ENCODE data around the gene STUM.
A peak's percentile ranks its signal among the peaks of the same experiment; 100 is the strongest.

Gene STUM

GRCh38 chr1:226627050-226627755, 78.6 kb downstream of the STUM start:
- Mint-ChIP-seq H3K9me3 (peaks cover 9% of the 10 kb centered on the region), H3K4me3 (no peak overlapping the region), H3K27me3 (no peaks in the 10 kb centered on the region), H3K27ac (peak overlapping the region; percentile 64), H3K36me3 (peaks cover 46% of the 10 kb centered on the region), H3K4me1 (peaks cover 52% of the 10 kb centered on the region)
- no peak for ATAC-seq

- Mint-ChIP-seq H3K27me3 (no peaks in the 10 kb centered on the region), H3K4me1 (peaks cover 61% of the 10 kb centered on the region), H3K27ac (peak overlapping the region; percentile 64), H3K4me3 (no peak overlapping the region), H3K36me3 (peaks cover 54% of the 10 kb centered on the region), H3K9me3 (peaks cover 7% of the 10 kb centered on the region)
- ATAC-seq, result peak; percentile 38
Measured at GRCh38 chr1:226627924-226628611, 79.5 kb downstream of the STUM start.

GRCh38 chr1:226628612-226629155, 80.1 kb downstream of the STUM start:
- Mint-ChIP-seq H3K27ac (peak overlapping the region; percentile 92), H3K4me3 (no peak overlapping the region), H3K9me3 (peaks cover 7% of the 10 kb centered on the region), H3K27me3 (no peaks in the 10 kb centered on the region), H3K4me1 (peaks cover 67% of the 10 kb centered on the region), H3K36me3 (peaks cover 57% of the 10 kb centered on the region)
- ATAC-seq, result no peak

GRCh38 chr1:226629210-226629895, 80.8 kb downstream of the STUM start:
- H3K27me3 Mint-ChIP-seq, result no peaks in the 10 kb centered on the region
- peaks cover 7% of the 10 kb centered on the region for H3K9me3 Mint-ChIP-seq
- no peak for ATAC-seq
- peak overlapping the region; percentile 92 for H3K27ac Mint-ChIP-seq
- peaks cover 60% of the 10 kb centered on the region for H3K36me3 Mint-ChIP-seq
- no peak overlapping the region for H3K4me3 Mint-ChIP-seq
- H3K4me1 Mint-ChIP-seq, result peaks cover 74% of the 10 kb centered on the region

- H3K27me3 Mint-ChIP-seq, result no peaks in the 10 kb centered on the region
- peaks cover 7% of the 10 kb centered on the region for H3K9me3 Mint-ChIP-seq
- peak overlapping the region; percentile 92 for H3K27ac Mint-ChIP-seq
- H3K4me1 Mint-ChIP-seq, result peaks cover 81% of the 10 kb centered on the region
- no peak for ATAC-seq
- peaks cover 66% of the 10 kb centered on the region for H3K36me3 Mint-ChIP-seq
- H3K4me3 Mint-ChIP-seq, result no peak overlapping the region
Measured at GRCh38 chr1:226629896-226630550, 81.5 kb downstream of the STUM start.

GRCh38 chr1:226630592-226630991, 82.0 kb downstream of the STUM start:
- H3K36me3 Mint-ChIP-seq, result peaks cover 72% of the 10 kb centered on the region
- peaks cover 82% of the 10 kb centered on the region for H3K4me1 Mint-ChIP-seq
- H3K27me3 Mint-ChIP-seq, result no peaks in the 10 kb centered on the region
- no peak for ATAC-seq
- peak overlapping the region; percentile 2 for H3K4me3 Mint-ChIP-seq
- peaks cover 7% of the 10 kb centered on the region for H3K9me3 Mint-ChIP-seq
- H3K27ac Mint-ChIP-seq, result peak overlapping the region; percentile 92

GRCh38 chr1:226631229-226632000, 82.9 kb downstream of the STUM start:
- ATAC-seq, result no peak
- Mint-ChIP-seq H3K4me1 (peaks cover 80% of the 10 kb centered on the region), H3K27ac (peak overlapping the region; percentile 92), H3K4me3 (no peak overlapping the region), H3K9me3 (peaks cover 7% of the 10 kb centered on the region), H3K27me3 (no peaks in the 10 kb centered on the region), H3K36me3 (peaks cover 78% of the 10 kb centered on the region)

- Mint-ChIP-seq H3K27me3 (no peaks in the 10 kb centered on the region), H3K4me3 (peak overlapping the region; percentile 5), H3K36me3 (peaks cover 80% of the 10 kb centered on the region), H3K9me3 (peaks cover 4% of the 10 kb centered on the region), H3K27ac (peak overlapping the region; percentile 92), H3K4me1 (peaks cover 80% of the 10 kb centered on the region)
- ATAC-seq, result no peak
Measured at GRCh38 chr1:226632169-226632879, 83.8 kb downstream of the STUM start.

- peak; percentile 77 for ATAC-seq
- Mint-ChIP-seq H3K4me1 (peaks cover 80% of the 10 kb centered on the region), H3K27me3 (no peaks in the 10 kb centered on the region)
Measured at GRCh38 chr1:226632922-226633351, 84.4 kb downstream of the STUM start.

GRCh38 chr1:226633541-226634165, 85.1 kb downstream of the STUM start:
- peaks cover 78% of the 10 kb centered on the region for H3K4me1 Mint-ChIP-seq
- H3K36me3 Mint-ChIP-seq, result peaks cover 81% of the 10 kb centered on the region
- no peaks in the 10 kb centered on the region for H3K9me3 Mint-ChIP-seq
- peak; percentile 46 for ATAC-seq
- peak overlapping the region; percentile 92 for H3K27ac Mint-ChIP-seq
- no peak overlapping the region for H3K4me3 Mint-ChIP-seq
- no peaks in the 10 kb centered on the region for H3K27me3 Mint-ChIP-seq

More at GRCh38 chr1:226632922-226633351, 84.4 kb downstream of the STUM start:
- Mint-ChIP-seq H3K9me3 (peaks cover under 1% of the 10 kb centered on the region), H3K36me3 (peaks cover 80% of the 10 kb centered on the region), H3K27ac (peak overlapping the region; percentile 92), H3K4me3 (peak overlapping the region; percentile 5)

- Mint-ChIP-seq H3K9me3 (no peaks in the 10 kb centered on the region), H3K4me1 (peaks cover 78% of the 10 kb centered on the region), H3K27ac (peak overlapping the region; percentile 92), H3K27me3 (no peaks in the 10 kb centered on the region), H3K36me3 (peaks cover 84% of the 10 kb centered on the region), H3K4me3 (no peak overlapping the region)
- ATAC-seq, result peak; percentile 86
Measured at GRCh38 chr1:226634166-226634588, 85.6 kb downstream of the STUM start.

- peak overlapping the region; percentile 92 for H3K27ac Mint-ChIP-seq
- peak overlapping the region; percentile 19 for H3K4me3 Mint-ChIP-seq
- peaks cover 83% of the 10 kb centered on the region for H3K4me1 Mint-ChIP-seq
- ATAC-seq, result no peak
- H3K27me3 Mint-ChIP-seq, result no peaks in the 10 kb centered on the region
- no peaks in the 10 kb centered on the region for H3K9me3 Mint-ChIP-seq
- H3K36me3 Mint-ChIP-seq, result peaks cover 84% of the 10 kb centered on the region
Measured at GRCh38 chr1:226634611-226635246, 86.2 kb downstream of the STUM start.

GRCh38 chr1:226635456-226635941, 86.9 kb downstream of the STUM start:
- ATAC-seq, result no peak
- Mint-ChIP-seq H3K27me3 (no peaks in the 10 kb centered on the region), H3K4me1 (peaks cover 83% of the 10 kb centered on the region), H3K36me3 (peaks cover 84% of the 10 kb centered on the region), H3K9me3 (no peaks in the 10 kb centered on the region), H3K27ac (peak overlapping the region; percentile 92), H3K4me3 (peak overlapping the region; percentile 19)

Data from stimulated activated memory B cell treated with anti-CD40 and anti-IgM and Interleukin-4, amounts not matched to agents 10 μg/mL and 1 μg/mL and 100 μg/mL, for 72 hours (primary cell).